ENCODE data around the gene SLC17A5. TPM values are rescaled to one million over a fixed set of nuclear protein-coding genes. Genes with fewer than 3 reads are reported as not detected.
"Not testable (repeated sequence)": the region's sequence is repeated elsewhere in the genome, so short reads cannot be mapped to it uniquely, and the experiment has no call there.

Gene SLC17A5
- total and polyA plus RNA-seq, 2 donors (not counting 3 experiments of a cell fraction or from before 2014, with no cell fraction given): 15.2 to 18.7 TPM

- H3K79me2 ChIP-seq (ENCODE audit: control insufficient read depth, insufficient read depth, low read length); H3K36me3 ChIP-seq (ENCODE audit: control insufficient read depth in 2 of 2, extremely low read depth in 1 of 2, insufficient read depth in 2 of 2, low read length in 2 of 2); BruUV-seq (replicated peaks); H3K4me2 ChIP-seq (ENCODE audit: insufficient read depth, low read length); intact Hi-C loops (cut with micrococcal nuclease); DNase-seq (ENCODE audit: low read depth, low spot score); H3K27ac ChIP-seq (ENCODE audit: insufficient read depth, low read depth, low read length); POLR2A ChIA-PET; H3K4me1 ChIP-seq (ENCODE audit: control insufficient read depth, extremely low read depth, insufficient read depth, low read length); FAIRE-seq; H2AFZ ChIP-seq (ENCODE audit: low read depth, low read length); H3K9me1 ChIP-seq (replicated peaks; ENCODE audit: control insufficient read depth, extremely low read depth, insufficient read depth, low read length); dilution Hi-C loops (cut with MboI; ENCODE audit: extremely low pct_ligation_motif_present, low sequenced_read_pairs); H3K27me3 ChIP-seq (ENCODE audit: control insufficient read depth in 2 of 2, insufficient read depth in 2 of 2, low read length in 2 of 2); H3K4me3 ChIP-seq (replicated peaks in 1 of 3; ENCODE audit: insufficient read depth in 1 of 3, low read depth in 1 of 3, low read length in 3 of 3); H3K9ac ChIP-seq (replicated peaks; ENCODE audit: extremely low read depth, insufficient read depth, low read length); H4K20me1 ChIP-seq (replicated peaks; ENCODE audit: control insufficient read depth, extremely low read depth, insufficient read depth, low read length); H3K9me3 ChIP-seq (replicated peaks; ENCODE audit: control insufficient read depth, insufficient read depth, low read length): not testable (repeated sequence)
- CTCF ChIA-PET: interaction anchor here (0.7 kb wide), 1 partner anchor 8 kb away, joined by 3 read pairs; no protein-coding TSS in a partner anchor
These were observed 82.3 kb downstream of the SLC17A5 start for GRCh38 chr6:73571218-73572181.

- FAIRE-seq (no peak), DNase-seq (ENCODE audit: low read depth, low spot score) (no peak)
- H3K4me3 ChIP-seq (replicated peaks in 1 of 3; ENCODE audit: insufficient read depth in 1 of 3, low read depth in 1 of 3, low read length in 3 of 3): no peak overlapping the region
- no peaks in the 10 kb centered on the region for H3K79me2 ChIP-seq (ENCODE audit: control insufficient read depth, insufficient read depth, low read length)
- dilution Hi-C loops (cut with MboI; ENCODE audit: extremely low pct_ligation_motif_present, low sequenced_read_pairs): no loop called here
- no peaks in the 10 kb centered on the region for H4K20me1 ChIP-seq (replicated peaks; ENCODE audit: control insufficient read depth, extremely low read depth, insufficient read depth, low read length)
- BruUV-seq (replicated peaks): no TSS peak
- TF ChIP-seq POLR2AphosphoS5 (IDR thresholded peaks at IDR 0.05; ENCODE audit: insufficient read depth, low read depth, low read length) (no peak), EZH2 (IDR thresholded peaks at IDR 0.05; ENCODE audit: borderline replicate concordance, low read depth, low read length, severe bottlenecking) (no peak), FOS (IDR thresholded peaks at IDR 0.05; ENCODE audit: borderline replicate concordance, insufficient read depth, low read length) (no peak), JUN (IDR thresholded peaks at IDR 0.05; ENCODE audit: borderline replicate concordance, insufficient read depth, insufficient read length, low read depth) (no peak), MYC (IDR thresholded peaks at IDR 0.05; ENCODE audit: low read depth, low read length) (no peak), CTCF (IDR thresholded peaks at IDR 0.05; ENCODE audit: extremely low read depth in 1 of 2, insufficient read depth in 1 of 2, low read depth in 1 of 2, low read length in 2 of 2) (no peak), MAX (IDR thresholded peaks at IDR 0.05; ENCODE audit: insufficient read depth, insufficient read length) (no peak), POLR2A (IDR thresholded peaks at IDR 0.05; ENCODE audit: low read depth, low read length) (no peak), GATA2 (IDR thresholded peaks at IDR 0.05; ENCODE audit: insufficient read depth, insufficient read length, low read depth, low read length) (no peak)
- no peaks in the 10 kb centered on the region for H3K9me3 ChIP-seq (replicated peaks; ENCODE audit: control insufficient read depth, insufficient read depth, low read length)
- intact Hi-C loops (cut with micrococcal nuclease): no loop called here
- H3K9me1 ChIP-seq (replicated peaks; ENCODE audit: control insufficient read depth, extremely low read depth, insufficient read depth, low read length): no peaks in the 10 kb centered on the region
- no peaks in the 10 kb centered on the region for H3K27me3 ChIP-seq (ENCODE audit: control insufficient read depth in 2 of 2, insufficient read depth in 2 of 2, low read length in 2 of 2)
- H3K27ac ChIP-seq (ENCODE audit: insufficient read depth, low read depth, low read length): no peak overlapping the region
- CTCF ChIA-PET: interaction anchor here (0.8 kb wide), 1 partner anchor 20 kb away, joined by 3 read pairs; no protein-coding TSS in a partner anchor
- H3K36me3 ChIP-seq (ENCODE audit: control insufficient read depth in 2 of 2, extremely low read depth in 1 of 2, insufficient read depth in 2 of 2, low read length in 2 of 2): no peaks in the 10 kb centered on the region
- no peak overlapping the region for H3K9ac ChIP-seq (replicated peaks; ENCODE audit: extremely low read depth, insufficient read depth, low read length)
- POLR2A ChIA-PET: no interaction called here
- no peaks in the 10 kb centered on the region for H3K4me1 ChIP-seq (ENCODE audit: control insufficient read depth, extremely low read depth, insufficient read depth, low read length)
- H2AFZ ChIP-seq (ENCODE audit: low read depth, low read length): no peak overlapping the region
- no peak overlapping the region for H3K4me2 ChIP-seq (ENCODE audit: insufficient read depth, low read length)
These were observed 84.7 kb downstream of the SLC17A5 start for GRCh38 chr6:73569121-73569520.
